Neural progenitor cell (in vitro differentiated cells): Measurements from ENCODE around the gene RNGTT. TPM values are rescaled to one million over a fixed set of nuclear protein-coding genes. Genes with fewer than 3 reads are reported as not detected.

Experiments used
- DNase-seq: peaks from one replicate; pipeline ENCODE4 v3.0.0-alpha.2; 2016; ENCODE audit warnings: low spot score
- H2AFZ ChIP-seq: fragments of 200-600 bp; sonication (generic); replicated peaks from 2 replicates; pipeline ENCODE4 v1.6.1; 2016; ENCODE audit warnings: antibody characterized with exemption
- H3F3A ChIP-seq: fragments of 200-600 bp; sonication (generic); 2 replicates; pipeline ENCODE4 v1.6.1; 2016; ENCODE audit warnings: antibody characterized with exemption, low read depth
- H3K27ac ChIP-seq: fragments of 200-600 bp; sonication (generic); 2 replicates; pipeline ENCODE4 v1.5.1; 2016; ENCODE audit warnings: mild to moderate bottlenecking
- H3K27me3 ChIP-seq: fragments of 200-600 bp; sonication (generic); 2 replicates; pipeline ENCODE4 v1.6.1; 2016; ENCODE audit warnings: mild to moderate bottlenecking, moderate library complexity
- H3K36me3 ChIP-seq: fragments of 200-600 bp; sonication (generic); 2 replicates; pipeline ENCODE4 v1.5.1; 2016
- H3K4me1 ChIP-seq: fragments of 200-600 bp; sonication (generic); 2 replicates; pipeline ENCODE4 v1.6.1; 2016; ENCODE audit warnings: mixed run types
- H3K4me2 ChIP-seq: fragments of 200-600 bp; sonication (generic); 2 replicates; pipeline ENCODE4 v1.6.1; 2016
- H3K4me3 ChIP-seq: fragments of 200-600 bp; sonication (generic); 2 replicates; pipeline ENCODE4 v1.5.1; 2016
- H3K79me2 ChIP-seq: fragments of 200-600 bp; sonication (generic); 2 replicates; pipeline ENCODE4 v1.6.1; 2016; ENCODE audit warnings: low read depth
- H3K9ac ChIP-seq: fragments of 200-600 bp; sonication (generic); 2 replicates; pipeline ENCODE4 v1.6.1; 2016
- H3K9me3 ChIP-seq: fragments of 200-600 bp; sonication (generic); 2 replicates; pipeline ENCODE4 v1.5.1; 2016; ENCODE audit warnings: low read depth
- H4K20me1 ChIP-seq: fragments of 200-600 bp; sonication (generic); 2 replicates; pipeline ENCODE4 v1.6.1; 2016; ENCODE audit warnings: low read depth
- H3K27ac Mint-ChIP-seq: 3 replicates; pipeline ENCODE4 v1.8.0; 2021; ENCODE audit warnings: mixed read lengths
- H3K27me3 Mint-ChIP-seq: 2 replicates; pipeline ENCODE4 v1.8.0; 2022; ENCODE audit warnings: low read depth, mild to moderate bottlenecking, inconsistent platforms, moderate library complexity, mixed read lengths; ENCODE audit not compliant: insufficient read depth
- H3K36me3 Mint-ChIP-seq: 3 replicates; pipeline ENCODE4 v1.8.0; 2021; ENCODE audit warnings: mixed read lengths
- H3K4me1 Mint-ChIP-seq: 3 replicates; pipeline ENCODE4 v1.8.0; 2021; ENCODE audit warnings: mixed read lengths
- H3K4me3 Mint-ChIP-seq: 3 replicates; pipeline ENCODE4 v1.8.0; 2021; ENCODE audit warnings: mild to moderate bottlenecking, moderate library complexity, mixed read lengths
- H3K9me3 Mint-ChIP-seq: 3 replicates; pipeline ENCODE4 v1.8.0; 2020; ENCODE audit warnings: mixed read lengths
- CTCF ChIP-seq: fragments of 200-600 bp; sonication (generic); IDR thresholded peaks from 2 replicates; pipeline ENCODE4 v1.5.1; 2017; ENCODE audit warnings: antibody characterized with exemption, mild to moderate bottlenecking
- EZH2 ChIP-seq: fragments of 200-600 bp; sonication (generic); IDR thresholded peaks from 2 replicates; pipeline ENCODE4 v1.6.1; 2017; ENCODE audit warnings: antibody characterized with exemption, mild to moderate bottlenecking, moderate library complexity
- EZH2phosphoT487 ChIP-seq: fragments of 200-600 bp; sonication (generic); IDR thresholded peaks from 2 replicates; pipeline ENCODE4 v1.6.1; 2017; ENCODE audit warnings: antibody characterized with exemption
- small RNA-seq: library from RNA; depleted of rRNA; stranded (forward); fragments of <200 nt; gene quantifications from one replicate; pipeline ENCODE3, GENCODE V24; 2015
- total RNA-seq: library from RNA; depleted of rRNA; stranded (reverse); fragments of >200 nt; gene quantifications from 2 replicates; pipeline ENCODE4 v1.2.3, GENCODE V29; 2015; ENCODE audit warnings: low replicate concordance

The RNGTT gene
- total RNA-seq, 1 donor from 2014 or later, result 71.7 TPM

GRCh38 chr6:88561034-88561953 lies 402.1 kb downstream of the RNGTT start:
- no peak for TF ChIP-seq EZH2
- TF ChIP-seq CTCF, result no peak
- TF ChIP-seq EZH2phosphoT487, result no peak
- no peak overlapping the region for H3K9ac ChIP-seq

More at GRCh38 chr6:88561034-88561953, 402.1 kb downstream of the RNGTT start:
- Histone ChIP-seq H3K79me2 (no peaks in the 10 kb centered on the region), H2AFZ (no peak overlapping the region), H3K9me3 (no peaks in the 10 kb centered on the region), H3K4me3 (no peak overlapping the region), H3K27ac (no peak overlapping the region), H3F3A (peaks cover 7% of the 10 kb centered on the region), H4K20me1 (no peaks in the 10 kb centered on the region), H3K4me2 (no peak overlapping the region), H3K36me3 (no peaks in the 10 kb centered on the region), H3K27me3 (no peaks in the 10 kb centered on the region), H3K4me1 (peaks cover 9% of the 10 kb centered on the region)
- no peaks in the 10 kb centered on the region for H3K36me3 Mint-ChIP-seq
- H3K9me3 Mint-ChIP-seq, result no peaks in the 10 kb centered on the region
- H3K4me3 Mint-ChIP-seq, result no peak overlapping the region
- H3K27ac Mint-ChIP-seq, result no peak overlapping the region
- H3K4me1 Mint-ChIP-seq, result peaks cover 25% of the 10 kb centered on the region
- H3K27me3 Mint-ChIP-seq, result peaks cover 14% of the 10 kb centered on the region
- DNase-seq, result no peak

Small RNAs within 50 kb of the gene (small RNA-seq; reads per million reads assigned to genes)
- gene AL079342.1 (not detected), gene RF00045 (not detected)

Other genes starting within 250 kb of the RNGTT start
- gene PNRC1, start 117.1 kb upstream of the RNGTT start, total RNA-seq, result 140 and 236 TPM in 2 replicates
- gene SRSF12, start 154.5 kb upstream of the RNGTT start, total RNA-seq, result 19.2 and 23.2 TPM in 2 replicates
- 19.4 and 27.6 TPM in 2 replicates for gene PM20D2, start 182.4 kb upstream of the RNGTT start, total RNA-seq